Fibroblast of lung (primary cell): ENCODE measurements around the gene RAB43.

ENCODE experiments used
- EZH2 ChIP-seq: IDR thresholded peaks from 2 replicates; pipeline ENCODE4 v1.5.1; 2012; ENCODE audit warnings: low read length, control low read depth, mild to moderate bottlenecking; ENCODE audit errors: missing control alignments
- TF ChIP-seq, protein P1 (sequence below), 2 donors: IDR thresholded peaks in 1 of 2; conservative IDR thresholded peaks in 1 of 2; 1 replicate in 1 of 2; 2 replicates in 1 of 2; pipeline ENCODE4 v1.5.1; 2011 to 2012; ENCODE audit warnings: low read length in 2 of 2, control low read depth in 1 of 2, inconsistent platforms in 1 of 2, low read depth in 1 of 2, mild to moderate bottlenecking in 1 of 2

DNA sequence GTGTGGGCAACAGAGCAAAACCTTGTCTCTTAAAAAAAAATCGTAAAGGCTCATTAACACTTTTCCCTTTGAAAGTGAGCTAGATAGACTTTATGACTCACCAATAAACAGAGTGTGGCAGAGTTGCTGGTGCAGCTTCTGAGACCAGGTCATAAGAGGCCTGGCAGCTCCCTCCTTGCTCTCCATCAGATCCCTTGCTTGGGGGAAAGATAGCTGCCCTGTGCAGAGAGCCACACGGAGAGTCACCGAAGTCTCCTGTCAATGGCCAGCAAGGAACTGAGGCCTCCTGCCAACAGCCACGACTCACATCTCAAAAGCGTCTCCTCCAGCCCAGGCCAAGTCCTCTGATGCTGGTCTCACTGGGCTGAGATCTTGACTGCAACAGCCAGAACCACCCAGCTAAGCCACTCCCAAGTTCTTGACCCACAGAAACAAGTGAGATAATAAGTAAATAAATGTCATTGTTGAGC, 69.7 kb downstream of the RAB43 start:
- TF ChIP-seq, protein P1, sequence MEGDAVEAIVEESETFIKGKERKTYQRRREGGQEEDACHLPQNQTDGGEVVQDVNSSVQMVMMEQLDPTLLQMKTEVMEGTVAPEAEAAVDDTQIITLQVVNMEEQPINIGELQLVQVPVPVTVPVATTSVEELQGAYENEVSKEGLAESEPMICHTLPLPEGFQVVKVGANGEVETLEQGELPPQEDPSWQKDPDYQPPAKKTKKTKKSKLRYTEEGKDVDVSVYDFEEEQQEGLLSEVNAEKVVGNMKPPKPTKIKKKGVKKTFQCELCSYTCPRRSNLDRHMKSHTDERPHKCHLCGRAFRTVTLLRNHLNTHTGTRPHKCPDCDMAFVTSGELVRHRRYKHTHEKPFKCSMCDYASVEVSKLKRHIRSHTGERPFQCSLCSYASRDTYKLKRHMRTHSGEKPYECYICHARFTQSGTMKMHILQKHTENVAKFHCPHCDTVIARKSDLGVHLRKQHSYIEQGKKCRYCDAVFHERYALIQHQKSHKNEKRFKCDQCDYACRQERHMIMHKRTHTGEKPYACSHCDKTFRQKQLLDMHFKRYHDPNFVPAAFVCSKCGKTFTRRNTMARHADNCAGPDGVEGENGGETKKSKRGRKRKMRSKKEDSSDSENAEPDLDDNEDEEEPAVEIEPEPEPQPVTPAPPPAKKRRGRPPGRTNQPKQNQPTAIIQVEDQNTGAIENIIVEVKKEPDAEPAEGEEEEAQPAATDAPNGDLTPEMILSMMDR (conservative IDR thresholded peaks at IDR 0.05 in 1 of 2, IDR thresholded peaks at IDR 0.05 in 1 of 2; ENCODE audit: low read depth in 1 of 2, low read length in 2 of 2) = no peak
- no peak for TF ChIP-seq EZH2
